Keratinocyte (primary cell): Measurements from ENCODE around the gene JDP2. TPM values are rescaled to one million over a fixed set of nuclear protein-coding genes. Genes with fewer than 3 reads are reported as not detected.

Source experiments
- DNase-seq: peaks from one replicate; pipeline ENCODE4 v3.0.0-alpha.2; 2011; ENCODE audit warnings: low read depth, missing footprints, low spot score
- FAIRE-seq: peaks from 2 replicates; lab custom pipeline; 2011; peaks lifted over from hg19 to GRCh38; lab: Jason Lieb, UNC
- H2AFZ ChIP-seq: 2 replicates; pipeline ENCODE4 v1.6.0; 2012; ENCODE audit warnings: low read length, control low read depth, inconsistent platforms; ENCODE audit not compliant: control insufficient read depth
- H3K27ac ChIP-seq: 2 replicates; pipeline ENCODE4 v1.5.1; 2011; ENCODE audit warnings: low read length; ENCODE audit not compliant: control insufficient read depth, insufficient read depth
- H3K27me3 ChIP-seq: 3 replicates; pipeline ENCODE4 v1.6.0; 2011; ENCODE audit warnings: low read length; ENCODE audit not compliant: control insufficient read depth, insufficient read depth; ENCODE audit errors: extremely low read depth
- H3K36me3 ChIP-seq, 2 experiments: 2 replicates in 1 of 2; 3 replicates in 1 of 2; pipeline ENCODE4 v1.5.1; 2011; ENCODE audit warnings: low read length in 2 of 2, mild to moderate bottlenecking in 1 of 2; ENCODE audit not compliant: control insufficient read depth in 2 of 2, insufficient read depth in 2 of 2; ENCODE audit errors: extremely low read depth in 1 of 2
- H3K4me1 ChIP-seq: 3 replicates; pipeline ENCODE4 v1.5.1; 2011; ENCODE audit warnings: low read length; ENCODE audit not compliant: control insufficient read depth, insufficient read depth; ENCODE audit errors: extremely low read depth
- H3K4me2 ChIP-seq: 3 replicates; pipeline ENCODE4 v1.6.0; 2011; ENCODE audit warnings: low read depth, low read length; ENCODE audit not compliant: control insufficient read depth, insufficient read depth; ENCODE audit errors: extremely low read depth
- H3K4me3 ChIP-seq, 3 experiments: fragments of 200-600 bp in 1 of 3; sonication (generic) in 1 of 3; 2 replicates in 2 of 3; 3 replicates in 1 of 3; pipeline ENCODE4 v1.5.1; 2011 to 2016; ENCODE audit warnings: low read length in 3 of 3, mild to moderate bottlenecking in 3 of 3, control low read depth in 2 of 3, inconsistent platforms in 1 of 3, low read depth in 1 of 3, mixed read lengths in 1 of 3, mixed run types in 1 of 3, moderate library complexity in 1 of 3; ENCODE audit not compliant: control insufficient read depth in 2 of 3, insufficient read depth in 2 of 3; ENCODE audit errors: extremely low read depth in 1 of 3
- H3K79me2 ChIP-seq: 2 replicates; pipeline ENCODE4 v1.6.0; 2012; ENCODE audit warnings: low read length; ENCODE audit not compliant: control insufficient read depth, insufficient read depth
- H3K9ac ChIP-seq: 3 replicates; pipeline ENCODE4 v1.6.0; 2011; ENCODE audit warnings: low read length; ENCODE audit not compliant: control insufficient read depth, insufficient read depth; ENCODE audit errors: extremely low read depth
- H3K9me1 ChIP-seq: 3 replicates; pipeline ENCODE4 v1.6.0; 2011; ENCODE audit warnings: low read length; ENCODE audit not compliant: control insufficient read depth, insufficient read depth; ENCODE audit errors: extremely low read depth
- H3K9me3 ChIP-seq: 2 replicates; pipeline ENCODE4 v1.5.1; 2012; ENCODE audit warnings: low read depth, low read length; ENCODE audit not compliant: control insufficient read depth
- H4K20me1 ChIP-seq: 3 replicates; pipeline ENCODE4 v1.6.0; 2011; ENCODE audit warnings: low read length; ENCODE audit not compliant: control insufficient read depth, insufficient read depth; ENCODE audit errors: extremely low read depth
- EZH2 ChIP-seq: IDR thresholded peaks from one replicate; pipeline ENCODE4 v1.6.1; 2012; ENCODE audit warnings: inconsistent platforms, mild to moderate bottlenecking, low read length, moderate library complexity
- dilution Hi-C: fragments of 300-500 bp; cut with MboI; formaldehyde crosslinking; loops from one replicate; pipeline ENCODE4 v1.7.0; 2020; ENCODE audit warnings: low sequenced_read_pairs; ENCODE audit not compliant: extremely low pct_ligation_motif_present
- polyA plus RNA-seq, 5 experiments: library from polyadenylated mRNA; depleted of rRNA in 3 of 5; stranded (reverse) in 3 of 5; stranded (forward) in 1 of 5; unstranded in 1 of 5; fragments of >200 nt; gene quantifications; 1 replicate in 1 of 5; 2 replicates in 3 of 5; 3 replicates in 1 of 5; pipeline versions ENCODE4 v1.2.1 to v1.2.3, GENCODE V29; 2011 to 2012; ENCODE audit warnings: missing spikeins in 2 of 5, low read depth in 1 of 5, low replicate concordance in 1 of 5
- TF ChIP-seq, protein P1 (sequence below), 3 experiments: IDR thresholded peaks in 1 of 3; conservative IDR thresholded peaks in 1 of 3; optimal IDR thresholded peaks in 1 of 3; 2 replicates in 2 of 3; 3 replicates in 1 of 3; pipeline versions ENCODE3 to v1.5.1; 2011; ENCODE audit warnings: low read length in 3 of 3, mild to moderate bottlenecking in 3 of 3, moderate library complexity in 2 of 3, control low read depth in 1 of 3, inconsistent platforms in 1 of 3; ENCODE audit not compliant: insufficient read depth in 2 of 3; ENCODE audit errors: extremely low read depth in 1 of 3

Gene JDP2
- polyA plus RNA-seq, 1 donor (not counting 4 experiments of a cell fraction or from before 2014, with no cell fraction given): 13.5 TPM

DNA sequence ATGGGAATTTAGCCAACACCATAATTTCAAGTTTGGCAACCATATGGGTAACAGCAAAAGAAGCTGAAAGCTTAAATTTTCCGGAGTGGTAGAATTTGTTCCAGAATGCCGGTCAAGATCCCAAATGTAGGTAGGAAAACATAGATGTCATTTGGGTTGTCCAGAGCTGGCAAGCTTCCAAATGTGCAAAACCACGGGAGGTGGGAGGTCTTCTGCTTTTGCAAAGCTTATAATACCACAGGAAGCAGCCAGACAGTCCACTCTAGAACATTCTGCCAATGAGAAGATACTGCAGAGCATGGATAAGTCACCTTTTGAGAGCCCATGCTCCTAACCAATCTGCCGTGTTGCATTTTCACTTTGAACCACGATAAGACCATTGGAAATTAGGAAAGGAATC, 68.1 kb downstream of the JDP2 start:
- Histone ChIP-seq H3K9me3 (no peaks in the 10 kb centered on the region), H3K27ac (no peak overlapping the region), H3K27me3 (peaks cover 4% of the 10 kb centered on the region), H3K36me3 (no peaks in the 10 kb centered on the region), H2AFZ (no peak overlapping the region), H4K20me1 (no peaks in the 10 kb centered on the region), H3K79me2 (no peaks in the 10 kb centered on the region), H3K9me1 (no peaks in the 10 kb centered on the region), H3K4me1 (no peaks in the 10 kb centered on the region), H3K4me3 (no peak overlapping the region), H3K4me2 (no peak overlapping the region), H3K9ac (no peak overlapping the region)
- FAIRE-seq (no peak), DNase-seq (no peak)
- dilution Hi-C loops: no loop called here
- no peak for TF ChIP-seq EZH2
- TF ChIP-seq, protein P1, sequence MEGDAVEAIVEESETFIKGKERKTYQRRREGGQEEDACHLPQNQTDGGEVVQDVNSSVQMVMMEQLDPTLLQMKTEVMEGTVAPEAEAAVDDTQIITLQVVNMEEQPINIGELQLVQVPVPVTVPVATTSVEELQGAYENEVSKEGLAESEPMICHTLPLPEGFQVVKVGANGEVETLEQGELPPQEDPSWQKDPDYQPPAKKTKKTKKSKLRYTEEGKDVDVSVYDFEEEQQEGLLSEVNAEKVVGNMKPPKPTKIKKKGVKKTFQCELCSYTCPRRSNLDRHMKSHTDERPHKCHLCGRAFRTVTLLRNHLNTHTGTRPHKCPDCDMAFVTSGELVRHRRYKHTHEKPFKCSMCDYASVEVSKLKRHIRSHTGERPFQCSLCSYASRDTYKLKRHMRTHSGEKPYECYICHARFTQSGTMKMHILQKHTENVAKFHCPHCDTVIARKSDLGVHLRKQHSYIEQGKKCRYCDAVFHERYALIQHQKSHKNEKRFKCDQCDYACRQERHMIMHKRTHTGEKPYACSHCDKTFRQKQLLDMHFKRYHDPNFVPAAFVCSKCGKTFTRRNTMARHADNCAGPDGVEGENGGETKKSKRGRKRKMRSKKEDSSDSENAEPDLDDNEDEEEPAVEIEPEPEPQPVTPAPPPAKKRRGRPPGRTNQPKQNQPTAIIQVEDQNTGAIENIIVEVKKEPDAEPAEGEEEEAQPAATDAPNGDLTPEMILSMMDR (optimal IDR thresholded peaks at IDR 0.05 in 1 of 3, IDR thresholded peaks at IDR 0.05 in 1 of 3, conservative IDR thresholded peaks at IDR 0.05 in 1 of 3; ENCODE audit: extremely low read depth in 1 of 3, insufficient read depth in 2 of 3, low read length in 3 of 3): no peak

DNA sequence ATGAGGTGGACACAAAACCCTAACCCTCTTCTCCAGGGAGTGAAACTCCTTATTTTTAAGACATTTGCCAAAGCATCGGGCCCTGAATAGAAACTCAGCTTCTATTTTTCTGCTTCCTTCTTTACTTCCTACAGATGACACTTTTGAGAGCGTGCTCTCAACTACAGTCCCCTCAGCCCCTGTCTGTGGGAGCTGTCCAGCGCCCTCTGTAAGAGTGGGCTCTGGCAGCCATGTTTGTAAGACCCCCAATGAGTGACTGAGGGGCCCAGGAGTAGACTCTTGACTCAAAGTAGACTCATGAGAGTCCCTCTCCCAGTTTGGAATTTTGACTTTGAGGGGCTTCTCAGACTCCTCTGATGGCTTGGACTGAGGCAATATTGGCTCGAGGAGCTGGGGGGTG, 68.9 kb downstream of the JDP2 start:
- H3K36me3 ChIP-seq: no peaks in the 10 kb centered on the region
- H3K4me1 ChIP-seq: no peaks in the 10 kb centered on the region
- no peak overlapping the region for H3K9ac ChIP-seq
- no peaks in the 10 kb centered on the region for H3K9me1 ChIP-seq
- no peaks in the 10 kb centered on the region for H4K20me1 ChIP-seq
- H3K27me3 ChIP-seq: no peaks in the 10 kb centered on the region
- H3K4me3 ChIP-seq: no peak overlapping the region
- TF ChIP-seq, protein P1 (optimal IDR thresholded peaks at IDR 0.05 in 1 of 3, IDR thresholded peaks at IDR 0.05 in 1 of 3, conservative IDR thresholded peaks at IDR 0.05 in 1 of 3; ENCODE audit: extremely low read depth in 1 of 3, insufficient read depth in 2 of 3, low read length in 3 of 3): no peak
- no peak for TF ChIP-seq EZH2
- no peaks in the 10 kb centered on the region for H3K9me3 ChIP-seq
- no peak overlapping the region for H3K4me2 ChIP-seq
- FAIRE-seq (no peak), DNase-seq (no peak)
- no peak overlapping the region for H3K27ac ChIP-seq
- no peak overlapping the region for H2AFZ ChIP-seq
- dilution Hi-C loops: no loop called here
- H3K79me2 ChIP-seq: no peaks in the 10 kb centered on the region
